ENCODE data around the gene RDM1.

GRCh38 chr17:35968520-35969054, 38.0 kb upstream of the RDM1 start:
- TF ChIP-seq CTCF (conservative IDR thresholded peaks at IDR 0.05; ENCODE audit: low read depth, low read length) (no peak), EZH2 (IDR thresholded peaks at IDR 0.05; ENCODE audit: borderline replicate concordance, low read depth, low read length, poor library complexity, severe bottlenecking) (no peak)

Measured in A673 (cell line).